ENCODE data around the gene SDHB.

The SDHB gene

GRCh38 chr1:17067069-17067426 is 13.2 kb upstream of the SDHB start:
- H3K4me1 ChIP-seq (ENCODE audit: control insufficient read depth, insufficient read depth, low read length), result no peaks in the 10 kb centered on the region
- CTCF ChIA-PET, result interaction anchor here (1.0 to 1.5 kb wide), 2 partner anchors 9 to 207 kb away, joined by 6 read pairs; no protein-coding TSS in a partner anchor
- no peaks in the 10 kb centered on the region for H3K9me3 ChIP-seq (ENCODE audit: control insufficient read depth, insufficient read depth, low read depth, low read length)
- POLR2A ChIA-PET, result no interaction called here
- H3K36me3 ChIP-seq (ENCODE audit: control insufficient read depth in 2 of 2, insufficient read depth in 1 of 2, low read length in 2 of 2), result peaks cover 0 to 5% of the 10 kb centered on the region in 2 experiments; a peak in 1 of 3 replicates
- no peak overlapping the region for H3K4me3 ChIP-seq (ENCODE audit: low read depth, low read length)
- no peak overlapping the region for H3K27ac ChIP-seq (ENCODE audit: extremely low read depth, low read depth, low read length)
- TF ChIP-seq YY2 (tag by site-specific recombination; IDR thresholded peaks at IDR 0.05) (no peak), ZNF175 (tag by site-specific recombination; IDR thresholded peaks at IDR 0.05) (no peak), ZNF223 (tag by site-specific recombination; IDR thresholded peaks at IDR 0.05) (no peak), ZNF302 (tag by site-specific recombination; IDR thresholded peaks at IDR 0.05; ENCODE audit: low read depth) (no peak), ZNF146 (tag by site-specific recombination; IDR thresholded peaks at IDR 0.05) (no peak), ZNF391 (tag by site-specific recombination; IDR thresholded peaks at IDR 0.05; ENCODE audit: borderline replicate concordance, low read depth) (no peak), ZNF140 (tag by site-specific recombination; IDR thresholded peaks at IDR 0.05) (no peak), GLI4 (tag by site-specific recombination; IDR thresholded peaks at IDR 0.05) (no peak), ZNF654 (tag by site-specific recombination; IDR thresholded peaks at IDR 0.05; ENCODE audit: low read depth) (no peak), ZBTB48 (tag by site-specific recombination; IDR thresholded peaks at IDR 0.05) (no peak), ZNF19 (tag by site-specific recombination; IDR thresholded peaks at IDR 0.05; ENCODE audit: low read depth) (no peak), ZNF112 (tag by site-specific recombination; IDR thresholded peaks at IDR 0.05) (no peak), ZNF776 (tag by site-specific recombination; IDR thresholded peaks at IDR 0.05; ENCODE audit: borderline replicate concordance) (no peak), PRDM1 (tag by site-specific recombination; IDR thresholded peaks at IDR 0.05) (no peak), ZNF555 (tag by site-specific recombination; conservative IDR thresholded peaks at IDR 0.05) (no peak), ZNF558 (tag by site-specific recombination; IDR thresholded peaks at IDR 0.05) (no peak)
- TF ChIP-seq, protein P1, sequence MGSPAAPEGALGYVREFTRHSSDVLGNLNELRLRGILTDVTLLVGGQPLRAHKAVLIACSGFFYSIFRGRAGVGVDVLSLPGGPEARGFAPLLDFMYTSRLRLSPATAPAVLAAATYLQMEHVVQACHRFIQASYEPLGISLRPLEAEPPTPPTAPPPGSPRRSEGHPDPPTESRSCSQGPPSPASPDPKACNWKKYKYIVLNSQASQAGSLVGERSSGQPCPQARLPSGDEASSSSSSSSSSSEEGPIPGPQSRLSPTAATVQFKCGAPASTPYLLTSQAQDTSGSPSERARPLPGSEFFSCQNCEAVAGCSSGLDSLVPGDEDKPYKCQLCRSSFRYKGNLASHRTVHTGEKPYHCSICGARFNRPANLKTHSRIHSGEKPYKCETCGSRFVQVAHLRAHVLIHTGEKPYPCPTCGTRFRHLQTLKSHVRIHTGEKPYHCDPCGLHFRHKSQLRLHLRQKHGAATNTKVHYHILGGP (tag by site-specific recombination; IDR thresholded peaks at IDR 0.05), result no peak
- TF ChIP-seq, protein P2, sequence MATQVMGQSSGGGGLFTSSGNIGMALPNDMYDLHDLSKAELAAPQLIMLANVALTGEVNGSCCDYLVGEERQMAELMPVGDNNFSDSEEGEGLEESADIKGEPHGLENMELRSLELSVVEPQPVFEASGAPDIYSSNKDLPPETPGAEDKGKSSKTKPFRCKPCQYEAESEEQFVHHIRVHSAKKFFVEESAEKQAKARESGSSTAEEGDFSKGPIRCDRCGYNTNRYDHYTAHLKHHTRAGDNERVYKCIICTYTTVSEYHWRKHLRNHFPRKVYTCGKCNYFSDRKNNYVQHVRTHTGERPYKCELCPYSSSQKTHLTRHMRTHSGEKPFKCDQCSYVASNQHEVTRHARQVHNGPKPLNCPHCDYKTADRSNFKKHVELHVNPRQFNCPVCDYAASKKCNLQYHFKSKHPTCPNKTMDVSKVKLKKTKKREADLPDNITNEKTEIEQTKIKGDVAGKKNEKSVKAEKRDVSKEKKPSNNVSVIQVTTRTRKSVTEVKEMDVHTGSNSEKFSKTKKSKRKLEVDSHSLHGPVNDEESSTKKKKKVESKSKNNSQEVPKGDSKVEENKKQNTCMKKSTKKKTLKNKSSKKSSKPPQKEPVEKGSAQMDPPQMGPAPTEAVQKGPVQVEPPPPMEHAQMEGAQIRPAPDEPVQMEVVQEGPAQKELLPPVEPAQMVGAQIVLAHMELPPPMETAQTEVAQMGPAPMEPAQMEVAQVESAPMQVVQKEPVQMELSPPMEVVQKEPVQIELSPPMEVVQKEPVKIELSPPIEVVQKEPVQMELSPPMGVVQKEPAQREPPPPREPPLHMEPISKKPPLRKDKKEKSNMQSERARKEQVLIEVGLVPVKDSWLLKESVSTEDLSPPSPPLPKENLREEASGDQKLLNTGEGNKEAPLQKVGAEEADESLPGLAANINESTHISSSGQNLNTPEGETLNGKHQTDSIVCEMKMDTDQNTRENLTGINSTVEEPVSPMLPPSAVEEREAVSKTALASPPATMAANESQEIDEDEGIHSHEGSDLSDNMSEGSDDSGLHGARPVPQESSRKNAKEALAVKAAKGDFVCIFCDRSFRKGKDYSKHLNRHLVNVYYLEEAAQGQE (tag by site-specific recombination; IDR thresholded peaks at IDR 0.05), result no peak
- TF ChIP-seq, protein P3, sequence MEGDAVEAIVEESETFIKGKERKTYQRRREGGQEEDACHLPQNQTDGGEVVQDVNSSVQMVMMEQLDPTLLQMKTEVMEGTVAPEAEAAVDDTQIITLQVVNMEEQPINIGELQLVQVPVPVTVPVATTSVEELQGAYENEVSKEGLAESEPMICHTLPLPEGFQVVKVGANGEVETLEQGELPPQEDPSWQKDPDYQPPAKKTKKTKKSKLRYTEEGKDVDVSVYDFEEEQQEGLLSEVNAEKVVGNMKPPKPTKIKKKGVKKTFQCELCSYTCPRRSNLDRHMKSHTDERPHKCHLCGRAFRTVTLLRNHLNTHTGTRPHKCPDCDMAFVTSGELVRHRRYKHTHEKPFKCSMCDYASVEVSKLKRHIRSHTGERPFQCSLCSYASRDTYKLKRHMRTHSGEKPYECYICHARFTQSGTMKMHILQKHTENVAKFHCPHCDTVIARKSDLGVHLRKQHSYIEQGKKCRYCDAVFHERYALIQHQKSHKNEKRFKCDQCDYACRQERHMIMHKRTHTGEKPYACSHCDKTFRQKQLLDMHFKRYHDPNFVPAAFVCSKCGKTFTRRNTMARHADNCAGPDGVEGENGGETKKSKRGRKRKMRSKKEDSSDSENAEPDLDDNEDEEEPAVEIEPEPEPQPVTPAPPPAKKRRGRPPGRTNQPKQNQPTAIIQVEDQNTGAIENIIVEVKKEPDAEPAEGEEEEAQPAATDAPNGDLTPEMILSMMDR (tag by site-specific recombination; IDR thresholded peaks at IDR 0.05), result no peak
- TF ChIP-seq, protein P4, sequence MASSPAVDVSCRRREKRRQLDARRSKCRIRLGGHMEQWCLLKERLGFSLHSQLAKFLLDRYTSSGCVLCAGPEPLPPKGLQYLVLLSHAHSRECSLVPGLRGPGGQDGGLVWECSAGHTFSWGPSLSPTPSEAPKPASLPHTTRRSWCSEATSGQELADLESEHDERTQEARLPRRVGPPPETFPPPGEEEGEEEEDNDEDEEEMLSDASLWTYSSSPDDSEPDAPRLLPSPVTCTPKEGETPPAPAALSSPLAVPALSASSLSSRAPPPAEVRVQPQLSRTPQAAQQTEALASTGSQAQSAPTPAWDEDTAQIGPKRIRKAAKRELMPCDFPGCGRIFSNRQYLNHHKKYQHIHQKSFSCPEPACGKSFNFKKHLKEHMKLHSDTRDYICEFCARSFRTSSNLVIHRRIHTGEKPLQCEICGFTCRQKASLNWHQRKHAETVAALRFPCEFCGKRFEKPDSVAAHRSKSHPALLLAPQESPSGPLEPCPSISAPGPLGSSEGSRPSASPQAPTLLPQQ (tag by site-specific recombination; IDR thresholded peaks at IDR 0.05), result no peak

Measured in HEK293 (cell line).